ENCODE data around the gene CGRRF1.

The CGRRF1 gene

DNA sequence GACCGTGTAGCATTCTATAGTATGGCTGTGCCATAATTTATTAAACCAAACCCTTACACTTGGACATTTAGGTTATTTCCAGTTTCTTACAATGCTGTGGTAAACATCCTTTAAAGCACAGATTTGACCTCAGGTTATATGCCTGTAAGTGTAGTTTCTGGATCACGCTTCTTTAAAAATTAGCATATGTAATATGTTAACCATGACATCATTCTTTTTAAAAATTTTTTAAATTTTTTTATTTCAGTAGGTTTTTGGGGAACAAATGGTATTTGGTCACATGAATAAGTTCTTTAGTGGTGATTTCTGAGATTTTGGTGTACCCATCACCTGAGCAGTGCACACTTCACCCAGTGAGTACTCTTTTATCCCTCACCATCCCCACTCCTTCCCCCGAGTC is 75.5 kb downstream of the CGRRF1 start:
- no peak overlapping the region for H3K9ac ChIP-seq (ENCODE audit: low read depth in 1 of 2, low read length in 2 of 2)
- no peaks in the 10 kb centered on the region for H3K36me3 ChIP-seq (ENCODE audit: control insufficient read depth in 1 of 2, insufficient read depth in 2 of 2, low read length in 2 of 2)
- H3K4me1 ChIP-seq (ENCODE audit: control insufficient read depth in 1 of 2, insufficient read depth in 2 of 2, low read length in 2 of 2): no peaks in the 10 kb centered on the region
- H3K27ac ChIP-seq (ENCODE audit: low read depth, low read length): no peak overlapping the region
- H3K4me3 ChIP-seq (ENCODE audit: low read depth in 1 of 2, low read length in 2 of 2): no peak overlapping the region
- no peaks in the 10 kb centered on the region for H3K27me3 ChIP-seq (ENCODE audit: control insufficient read depth in 1 of 2, insufficient read depth in 2 of 2, low read length in 2 of 2)
- H3K9me3 ChIP-seq (ENCODE audit: control insufficient read depth in 1 of 2, low read length in 2 of 2): no peaks in the 10 kb centered on the region

All from duodenal mucosa (tissue), 2 donors.